Thoracic aorta (tissue), 2 donors: Measurements from ENCODE around the gene SAMD14. TPM values are rescaled to one million over a fixed set of nuclear protein-coding genes. Genes with fewer than 3 reads are reported as not detected.

Source experiments
- ATAC-seq: fragments of 150-250 bp; one replicate; pipeline ENCODE4 v1.8.0; 2017; ENCODE audit warnings: low read depth; ENCODE audit not compliant: insufficient number of reproducible peaks, low FRiP score
- DNase-seq: peaks from one replicate; pipeline ENCODE4 v3.0.0-alpha.2; 2020; ENCODE audit warnings: low spot score
- H3K27ac ChIP-seq, 2 donors: fragments of 200-600 bp; sonication (generic); 1 replicate in 1 of 2; 2 replicates in 1 of 2; pipeline ENCODE4 v1.5.1; 2016; ENCODE audit warnings: mild to moderate bottlenecking in 2 of 2, moderate library complexity in 2 of 2
- H3K27me3 ChIP-seq: fragments of 200-600 bp; sonication (generic); replicated peaks from 2 replicates; pipeline ENCODE4 v1.6.0; 2016; ENCODE audit warnings: mild to moderate bottlenecking; ENCODE audit not compliant: insufficient read depth
- H3K36me3 ChIP-seq: fragments of 200-600 bp; sonication (generic); one replicate; pipeline ENCODE4 v1.5.1; 2016
- H3K4me1 ChIP-seq, 2 donors: fragments of 200-600 bp; sonication (generic); 1 replicate in 1 of 2; 2 replicates in 1 of 2; pipeline versions ENCODE4 v1.5.1 to v1.6.0; 2016; ENCODE audit warnings: low read depth in 2 of 2, mild to moderate bottlenecking in 1 of 2; ENCODE audit not compliant: control insufficient read depth in 1 of 2
- H3K4me3 ChIP-seq: fragments of 200-600 bp; sonication (generic); 2 replicates; pipeline ENCODE4 v1.5.1; 2016; ENCODE audit warnings: mild to moderate bottlenecking
- H3K9me3 ChIP-seq: fragments of 200-600 bp; sonication (generic); 2 replicates; pipeline ENCODE4 v1.5.1; 2016
- total RNA-seq, 2 donors: library from RNA; depleted of rRNA; stranded (reverse); fragments of >200 nt; gene quantifications; one replicate each; pipeline versions ENCODE4 v1.1.0 to v1.2.3, GENCODE V29; 2016
- TF ChIP-seq, protein P1 (sequence below): fragments of 200-600 bp; sonication (generic); IDR thresholded peaks from one replicate; pipeline ENCODE4 v1.5.1; 2019; ENCODE audit warnings: antibody characterized with exemption

Gene SAMD14
- total RNA-seq, 2 donors from 2014 or later = 9.7 to 11.5 TPM

- H3K27ac ChIP-seq = peak within 1 kb of the TSS; percentile 90 to 94
- H3K4me3 ChIP-seq = peak within 1 kb of the TSS; percentile 96
- TF ChIP-seq, protein P1, sequence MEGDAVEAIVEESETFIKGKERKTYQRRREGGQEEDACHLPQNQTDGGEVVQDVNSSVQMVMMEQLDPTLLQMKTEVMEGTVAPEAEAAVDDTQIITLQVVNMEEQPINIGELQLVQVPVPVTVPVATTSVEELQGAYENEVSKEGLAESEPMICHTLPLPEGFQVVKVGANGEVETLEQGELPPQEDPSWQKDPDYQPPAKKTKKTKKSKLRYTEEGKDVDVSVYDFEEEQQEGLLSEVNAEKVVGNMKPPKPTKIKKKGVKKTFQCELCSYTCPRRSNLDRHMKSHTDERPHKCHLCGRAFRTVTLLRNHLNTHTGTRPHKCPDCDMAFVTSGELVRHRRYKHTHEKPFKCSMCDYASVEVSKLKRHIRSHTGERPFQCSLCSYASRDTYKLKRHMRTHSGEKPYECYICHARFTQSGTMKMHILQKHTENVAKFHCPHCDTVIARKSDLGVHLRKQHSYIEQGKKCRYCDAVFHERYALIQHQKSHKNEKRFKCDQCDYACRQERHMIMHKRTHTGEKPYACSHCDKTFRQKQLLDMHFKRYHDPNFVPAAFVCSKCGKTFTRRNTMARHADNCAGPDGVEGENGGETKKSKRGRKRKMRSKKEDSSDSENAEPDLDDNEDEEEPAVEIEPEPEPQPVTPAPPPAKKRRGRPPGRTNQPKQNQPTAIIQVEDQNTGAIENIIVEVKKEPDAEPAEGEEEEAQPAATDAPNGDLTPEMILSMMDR = no peak
- DNase-seq = no peak
- no peaks in the 10 kb centered on the region for H3K27me3 ChIP-seq
- no peaks in the 10 kb centered on the region for H3K9me3 ChIP-seq
- peaks cover 5% of the 10 kb centered on the region for H3K36me3 ChIP-seq
- peaks cover 51 to 68% of the 10 kb centered on the region in 2 donors for H3K4me1 ChIP-seq
- no peak for ATAC-seq
Observed at GRCh38 chr17:50150354-50151040, 20.5 kb upstream of the SAMD14 start, which contains the start of gene PPP1R9B. Gene PPP1R9B, minus strand, starts transcription at chr17:50150677. Its CDS starts 164 bp downstream, at chr17:50150513.

DNA sequence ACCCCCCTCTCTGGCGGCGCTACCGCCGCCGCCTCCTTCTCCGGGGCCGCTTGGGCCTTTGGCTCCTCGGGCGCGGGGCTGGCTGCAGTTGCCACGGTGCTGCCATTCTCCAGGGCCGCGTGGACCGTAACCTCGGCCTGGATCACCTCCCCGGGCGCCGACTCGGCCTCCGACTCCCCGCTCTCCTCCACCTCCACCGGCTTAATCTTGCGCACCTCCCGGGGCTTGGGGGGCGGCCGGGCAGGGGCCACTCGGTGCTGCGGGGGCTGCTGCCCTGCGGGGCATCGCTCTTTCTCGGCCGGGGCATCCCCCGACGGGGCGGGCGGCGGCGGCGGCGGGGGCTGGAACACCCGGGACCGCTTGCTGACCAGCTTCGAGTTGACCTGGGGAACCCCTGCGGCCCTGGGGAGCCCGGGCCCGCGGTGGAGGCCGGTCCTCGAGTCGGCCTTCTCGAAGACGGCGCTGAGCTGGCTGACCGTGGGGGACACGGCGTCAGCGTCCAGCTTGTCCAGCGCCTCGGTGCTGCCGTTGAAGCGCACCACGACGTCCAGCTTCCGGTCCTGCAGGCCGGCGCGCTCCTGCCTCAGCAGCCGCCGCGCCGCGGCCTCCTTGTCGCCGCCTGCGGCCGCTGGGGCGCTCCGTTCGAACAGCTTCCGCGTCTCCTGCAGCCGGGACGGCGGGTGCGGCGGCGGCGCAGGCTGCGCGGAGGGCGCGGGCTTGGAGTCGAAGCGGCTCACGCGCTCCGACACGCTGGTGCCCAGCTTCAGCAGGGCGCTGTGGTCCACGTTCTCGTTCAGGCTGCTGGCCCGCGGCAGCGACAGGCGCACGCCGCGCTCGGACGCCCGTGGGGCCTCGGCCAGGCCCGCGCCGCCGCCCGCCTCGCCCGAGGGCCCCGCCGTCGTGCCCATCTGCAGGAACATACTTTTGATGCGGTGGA, 19.7 kb upstream of the SAMD14 start:
- H3K9me3 ChIP-seq = no peaks in the 10 kb centered on the region
- no peaks in the 10 kb centered on the region for H3K27me3 ChIP-seq
- TF ChIP-seq, protein P1 = no peak
- DNase-seq (no peak), ATAC-seq (no peak)
- peak overlapping the region; percentile 96 for H3K4me3 ChIP-seq
- H3K36me3 ChIP-seq = peaks cover 9% of the 10 kb centered on the region
- peak overlapping the region; percentile 90 to 92 for H3K27ac ChIP-seq
- H3K4me1 ChIP-seq = peaks cover 52 to 69% of the 10 kb centered on the region in 2 donors

DNA sequence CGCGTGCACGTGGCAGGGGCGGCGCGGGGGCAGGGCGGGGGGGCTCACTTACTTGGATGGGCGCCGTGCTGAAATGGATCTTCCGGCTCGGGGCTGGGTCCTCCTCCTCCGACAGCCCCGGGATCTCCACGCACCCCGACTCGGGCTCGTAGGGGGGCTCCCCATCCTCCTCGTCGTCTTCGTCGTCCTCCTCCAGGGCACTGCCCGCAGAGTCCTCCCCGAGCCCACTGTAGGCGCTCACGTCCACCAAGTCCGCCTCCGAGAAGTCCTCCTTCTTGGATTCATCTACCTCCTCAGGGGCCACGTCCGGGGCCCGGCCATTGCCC, 19.1 kb upstream of the SAMD14 start:
- Histone ChIP-seq H3K27ac (peak overlapping the region; percentile 90 to 92), H3K9me3 (no peaks in the 10 kb centered on the region), H3K4me3 (peak overlapping the region; percentile 96), H3K4me1 (peaks cover 46 to 63% of the 10 kb centered on the region in 2 donors), H3K36me3 (peaks cover 15% of the 10 kb centered on the region), H3K27me3 (no peaks in the 10 kb centered on the region)
- DNase-seq = no peak
- TF ChIP-seq, protein P1 = no peak
- ATAC-seq = no peak

DNA sequence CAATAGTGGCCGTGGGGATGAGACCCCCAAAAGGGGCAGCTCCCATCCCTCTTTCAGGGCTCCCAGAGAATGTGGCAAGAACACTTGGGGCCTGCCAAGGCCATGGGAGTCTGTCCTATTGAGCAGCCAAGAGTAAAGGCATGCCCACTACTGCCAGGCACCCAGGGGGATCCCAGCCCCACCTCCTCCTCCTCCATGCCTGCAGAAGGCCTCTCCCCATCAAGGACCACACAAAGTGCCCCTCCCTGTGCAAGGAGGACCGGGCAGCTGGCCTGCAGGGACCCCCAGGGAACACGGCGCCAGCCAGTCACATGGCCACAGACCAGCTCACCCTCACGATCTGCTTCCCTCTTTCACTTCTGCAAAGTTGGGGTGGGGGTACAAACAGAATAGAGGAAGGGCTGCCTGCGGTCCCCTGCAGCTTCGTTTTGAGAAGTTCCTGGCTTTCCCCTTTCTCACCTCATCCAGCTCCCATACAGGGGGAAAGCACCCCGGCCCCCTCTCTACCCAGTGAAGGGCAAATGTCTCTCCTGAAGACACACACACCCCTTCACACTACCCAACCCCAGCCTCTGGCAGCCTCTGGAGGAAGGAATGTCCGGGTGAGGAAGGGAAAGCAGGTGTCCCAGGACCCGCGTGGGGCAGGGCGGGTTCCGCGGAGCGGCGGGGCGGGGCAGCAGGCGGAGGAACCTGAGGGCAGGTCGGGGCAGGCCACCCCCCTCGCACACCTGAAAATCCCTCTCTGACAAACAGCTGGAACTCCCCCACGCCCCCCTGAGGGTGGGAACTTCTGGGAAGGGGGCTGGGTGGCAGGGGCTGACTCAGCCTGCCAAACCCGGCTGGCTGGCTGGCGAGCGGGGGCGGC, 18.5 kb upstream of the SAMD14 start:
- DNase-seq (peak; percentile 54), ATAC-seq (no peak)
- H3K4me1 ChIP-seq = peaks cover 40 to 57% of the 10 kb centered on the region in 2 donors
- H3K4me3 ChIP-seq = peak overlapping the region; percentile 96
- H3K27me3 ChIP-seq = no peaks in the 10 kb centered on the region
- no peaks in the 10 kb centered on the region for H3K9me3 ChIP-seq
- H3K27ac ChIP-seq = peak overlapping the region; percentile 90 to 92
- peaks cover 21% of the 10 kb centered on the region for H3K36me3 ChIP-seq
- TF ChIP-seq, protein P1 = no peak
